IMR-90 (cell line): ENCODE data around the gene SESN1. TPM values are rescaled to one million over a fixed set of nuclear protein-coding genes. Genes with fewer than 3 reads are reported as not detected.

Experiments used
- ATAC-seq: fragments of 200-7000 bp; cut with Tn5 transposase; 2 replicates; pipeline ENCODE4 v1.9.1; 2020; ENCODE audit warnings: low read depth, mild to moderate bottlenecking, moderate library complexity
- BruUV-seq: library from RNA; stranded (reverse); fragments of 400-500 nt; replicated peaks from 2 replicates; lab custom pipeline; 2021; lab: Mats Ljungman, UMichigan
- CTCF ChIA-PET: fragments of 300-600 bp; formaldehyde crosslinking; extraction: SDS; loops from one replicate; lab custom pipeline; 2021; ENCODE audit warnings: antibody characterized with exemption; lab: Yijun Ruan, JAX
- POLR2A ChIA-PET: fragments of 300-600 bp; sonication (Branson Sonifier 250); formaldehyde crosslinking; loops from one replicate; lab custom pipeline; 2022; ENCODE audit warnings: antibody characterized with exemption; ENCODE audit not compliant: unreplicated experiment; lab: Charles Lee
- DNase-seq: peaks from one replicate; pipeline ENCODE4 v3.0.0; 2013
- H2AFZ ChIP-seq: replicated peaks from 2 replicates; pipeline ENCODE3; 2013; ENCODE audit warnings: low read length, mild to moderate bottlenecking; ENCODE audit not compliant: poor library complexity
- H2AK5ac ChIP-seq: 2 replicates; pipeline ENCODE4 v1.6.1; 2013; ENCODE audit warnings: low read depth, low read length, inconsistent platforms
- H2AK9ac ChIP-seq: replicated peaks from 2 replicates; pipeline ENCODE3; 2013; ENCODE audit warnings: mild to moderate bottlenecking, low read depth, low read length, moderate library complexity; ENCODE audit not compliant: poor library complexity
- H2BK120ac ChIP-seq: 2 replicates; pipeline ENCODE4 v1.6.1; 2013; ENCODE audit warnings: low read depth, low read length, inconsistent platforms
- H2BK15ac ChIP-seq: 3 replicates; pipeline ENCODE4 v1.6.1; 2013; ENCODE audit warnings: low read depth, low read length, inconsistent platforms
- H2BK20ac ChIP-seq: 2 replicates; pipeline ENCODE4 v1.6.1; 2013; ENCODE audit warnings: low read depth, mild to moderate bottlenecking, inconsistent platforms, low read length, moderate library complexity
- H2BK5ac ChIP-seq: 2 replicates; pipeline ENCODE4 v1.6.1; 2013; ENCODE audit warnings: mild to moderate bottlenecking, low read depth, low read length, inconsistent platforms; ENCODE audit not compliant: poor library complexity, severe bottlenecking
- H3K14ac ChIP-seq: replicated peaks from 2 replicates; pipeline ENCODE4 v1.6.1; 2013; ENCODE audit warnings: low read depth, low read length, inconsistent platforms
- H3K18ac ChIP-seq: 2 replicates; pipeline ENCODE4 v1.6.1; 2013; ENCODE audit warnings: low read depth, low read length, control low read depth
- H3K23ac ChIP-seq: 2 replicates; pipeline ENCODE4 v1.6.1; 2013; ENCODE audit warnings: low read depth, low read length, inconsistent platforms
- H3K27ac ChIP-seq: 2 replicates; pipeline ENCODE4 v1.5.1; 2013; ENCODE audit warnings: mild to moderate bottlenecking, control low read depth, low read length; ENCODE audit not compliant: insufficient read depth
- H3K27me3 ChIP-seq: 2 replicates; pipeline ENCODE4 v1.6.1; 2013; ENCODE audit warnings: low read length; ENCODE audit not compliant: control insufficient read depth, insufficient read depth
- H3K36me3 ChIP-seq: 2 replicates; pipeline ENCODE4 v1.6.1; 2013; ENCODE audit warnings: low read length, mixed read lengths; ENCODE audit not compliant: control insufficient read depth, insufficient read depth
- H3K4ac ChIP-seq: 2 replicates; pipeline ENCODE4 v1.6.1; 2013; ENCODE audit warnings: low read depth, low read length, inconsistent platforms
- H3K4me1 ChIP-seq: 2 replicates; pipeline ENCODE4 v1.6.1; 2013; ENCODE audit warnings: low read length, mixed read lengths; ENCODE audit not compliant: control insufficient read depth, insufficient read depth
- H3K4me2 ChIP-seq: 2 replicates; pipeline ENCODE4 v1.6.1; 2013; ENCODE audit warnings: low read depth, mild to moderate bottlenecking, control low read depth, low read length, moderate library complexity
- H3K4me3 ChIP-seq: 2 replicates; pipeline ENCODE4 v1.5.1; 2013; ENCODE audit warnings: low read depth, mild to moderate bottlenecking, control low read depth, low read length, moderate library complexity; ENCODE audit not compliant: insufficient read depth
- H3K56ac ChIP-seq: 2 replicates; pipeline ENCODE4 v1.6.1; 2013; ENCODE audit warnings: low read length, inconsistent platforms; ENCODE audit not compliant: insufficient read depth; ENCODE audit errors: extremely low read depth
- H3K79me1 ChIP-seq, 2 experiments: 2 replicates each; pipeline ENCODE4 v1.6.1; 2013; ENCODE audit warnings: low read length in 2 of 2, inconsistent platforms in 1 of 2, low read depth in 1 of 2
- H3K9ac ChIP-seq: 2 replicates; pipeline ENCODE4 v1.6.1; 2013; ENCODE audit warnings: low read depth, low read length, control low read depth
- H3K9me1 ChIP-seq: 2 replicates; pipeline ENCODE4 v1.6.1; 2013; ENCODE audit warnings: low read length, inconsistent platforms; ENCODE audit not compliant: insufficient read depth
- H3K9me3 ChIP-seq: 2 replicates; pipeline ENCODE4 v1.6.1; 2013; ENCODE audit warnings: low read length; ENCODE audit not compliant: control insufficient read depth, insufficient read depth
- H4K20me1 ChIP-seq: 2 replicates; pipeline ENCODE4 v1.6.1; 2013; ENCODE audit warnings: low read length, inconsistent platforms; ENCODE audit not compliant: insufficient read depth
- H4K5ac ChIP-seq: 2 replicates; pipeline ENCODE4 v1.6.1; 2013; ENCODE audit warnings: mild to moderate bottlenecking, low read depth, low read length, control low read depth
- H4K8ac ChIP-seq, 2 experiments: 2 replicates each; pipeline ENCODE4 v1.6.1; 2013; ENCODE audit warnings: low read depth in 2 of 2, low read length in 2 of 2, control low read depth in 1 of 2, inconsistent platforms in 1 of 2
- H4K91ac ChIP-seq: 2 replicates; pipeline ENCODE4 v1.6.1; 2013; ENCODE audit warnings: low read depth, low read length, inconsistent platforms; ENCODE audit not compliant: insufficient read depth
- FOS ChIP-seq: fragments of 150-350 bp; IDR thresholded peaks from 2 replicates; pipeline ENCODE4 v1.6.1; 2016; ENCODE audit warnings: low read depth, low read length
- MAFK ChIP-seq: IDR thresholded peaks from 2 replicates; pipeline ENCODE4 v1.6.1; 2012; ENCODE audit warnings: low read depth, low read length, improper control_type of control experiment
- MXI1 ChIP-seq: IDR thresholded peaks from 2 replicates; pipeline ENCODE4 v1.6.1; 2012; ENCODE audit warnings: low read depth, mild to moderate bottlenecking, low read length, moderate library complexity, borderline replicate concordance
- POLR2A ChIP-seq: IDR thresholded peaks from 2 replicates; pipeline ENCODE4 v1.6.1; 2012; ENCODE audit warnings: mild to moderate bottlenecking, low read depth, low read length
- USF2 ChIP-seq: fragments of 150-350 bp; IDR thresholded peaks from 2 replicates; pipeline ENCODE4 v1.6.1; 2017; ENCODE audit warnings: mild to moderate bottlenecking, antibody characterized with exemption, low read length, low read depth
- WGBS, 2 experiments: methylation state at CpG; one replicate each; pipeline versions ENCODE4 v1.1.5 to v1.1.7; 2013; ENCODE audit warnings: missing lambda C conversion rate in 2 of 2; ENCODE audit not compliant: insufficient read length in 1 of 2; ENCODE audit errors: extremely low coverage in 2 of 2; 5-methylcytosine and 5-hydroxymethylcytosine counted together
- dilution Hi-C: fragments of 300-500 bp; cut with HindIII; formaldehyde crosslinking; loops from one replicate; pipeline ENCODE4 v1.14.3; 2018; ENCODE audit warnings: low sequenced_read_pairs; ENCODE audit not compliant: unreplicated experiment
- in situ Hi-C: fragments of 300-500 bp; cut with MboI; formaldehyde crosslinking; loops from 3 replicates; pipeline ENCODE4 v1.14.3; 2019; ENCODE audit warnings: low sequenced_read_pairs, inconsistent platforms, mixed read lengths
- intact Hi-C: fragments of 100-400 bp; cut with micrococcal nuclease; formaldehyde crosslinking; loops from 2 replicates; pipeline ENCODE4 v1.10.0; 2022
- polyA plus RNA-seq, 3 experiments: library from polyadenylated mRNA; depleted of rRNA; stranded (reverse); fragments of >200 nt; gene quantifications; 2 replicates each; pipeline ENCODE4 v1.2.3, GENCODE V29; 2012; ENCODE audit warnings: low replicate concordance in 1 of 3
- total RNA-seq: library from RNA; depleted of rRNA; stranded (reverse); fragments of >200 nt; gene quantifications from 2 replicates; pipeline ENCODE4 v1.2.3, GENCODE V29; 2012

Gene SESN1
- total and polyA plus RNA-seq, 2 of the 4 experiments (the other 2 are of a cell fraction), result 9.7 to 16.7 TPM

GRCh38 chr6:109024368-109024767, 70.3 kb downstream of the SESN1 start:
- Histone ChIP-seq H3K79me1 (no peaks in the 10 kb centered on the region; a peak in 1 of 4 replicates), H3K27ac (no peak overlapping the region), H3K27me3 (no peaks in the 10 kb centered on the region), H2BK20ac (no peak overlapping the region), H3K56ac (no peak overlapping the region), H2BK120ac (no peak overlapping the region), H3K4me2 (no peak overlapping the region), H2BK15ac (no peak overlapping the region), H3K4me1 (peaks cover 2% of the 10 kb centered on the region; the same call in 1 of the 2 replicates), H3K36me3 (no peaks in the 10 kb centered on the region), H2AK5ac (no peak overlapping the region; the same call in 1 of the 2 replicates), H4K8ac (no peak overlapping the region), H2AK9ac (no peak overlapping the region), H3K14ac (no peak overlapping the region), H3K9ac (no peak overlapping the region), H3K9me1 (no peaks in the 10 kb centered on the region; the same call in none of the 2 replicates), H3K18ac (no peak overlapping the region), H4K20me1 (no peaks in the 10 kb centered on the region; the same call in 1 of the 2 replicates), H3K23ac (0 out of 2 replicates have a peak overlapping the region, but pooled peaks have one; percentile 84), H4K5ac (no peak overlapping the region), H3K4ac (no peak overlapping the region), H3K4me3 (no peak overlapping the region), H2AFZ (no peak overlapping the region), H3K9me3 (no peaks in the 10 kb centered on the region), H2BK5ac (no peak overlapping the region), H4K91ac (no peak overlapping the region)
- dilution Hi-C loops (no loop called here), in situ Hi-C loops (no loop called here), intact Hi-C loops (no loop called here)
- ChIA-PET CTCF (no interaction called here), POLR2A (no interaction called here)
- TF ChIP-seq USF2, result no peak
- TF ChIP-seq MAFK, result no peak
- TF ChIP-seq FOS, result no peak
- TF ChIP-seq POLR2A, result no peak
- no peak for TF ChIP-seq MXI1
- peak; percentile 42 for DNase-seq
- BruUV-seq, result no TSS peak
- WGBS, 2 experiments, result no CpG with 5 or more reads among the region's 2 CpGs
- peak; percentile 49 for ATAC-seq
